Measurements from ENCODE around the gene SMC5. TPM values are rescaled to one million over a fixed set of nuclear protein-coding genes. Genes with fewer than 3 reads are reported as not detected.

Gene SMC5
- total RNA-seq, 2 donors from 2014 or later: 32.6 to 47.1 TPM

- DNase-seq (ENCODE audit: low spot score) (no peak), ATAC-seq (no peak)
- H3K4me3 Mint-ChIP-seq: no peak overlapping the region
- H3K27me3 Mint-ChIP-seq: no peaks in the 10 kb centered on the region
- no peaks in the 10 kb centered on the region for H3K9me3 Mint-ChIP-seq
- H3K27ac Mint-ChIP-seq: no peak overlapping the region
- no peaks in the 10 kb centered on the region for H3K36me3 Mint-ChIP-seq
- H3K4me1 Mint-ChIP-seq (ENCODE audit: low read depth in 2 of 2): no peaks in the 10 kb centered on the region
Observed at GRCh38 chr9:70352356-70352755, 93.6 kb downstream of the SMC5 start.

GRCh38 chr9:70352802-70353201 lies 94.0 kb downstream of the SMC5 start:
- ATAC-seq (no peak), DNase-seq (ENCODE audit: low spot score) (no peak)
- no peak overlapping the region for H3K27ac Mint-ChIP-seq
- H3K36me3 Mint-ChIP-seq: no peaks in the 10 kb centered on the region
- no peaks in the 10 kb centered on the region for H3K9me3 Mint-ChIP-seq
- no peak overlapping the region for H3K4me3 Mint-ChIP-seq
- no peaks in the 10 kb centered on the region for H3K4me1 Mint-ChIP-seq (ENCODE audit: low read depth in 2 of 2)
- H3K27me3 Mint-ChIP-seq: no peaks in the 10 kb centered on the region

- Mint-ChIP-seq H3K27me3 (no peaks in the 10 kb centered on the region), H3K4me3 (no peak overlapping the region), H3K36me3 (no peaks in the 10 kb centered on the region), H3K27ac (no peak overlapping the region), H3K9me3 (no peaks in the 10 kb centered on the region), H3K4me1 (ENCODE audit: low read depth in 2 of 2) (no peaks in the 10 kb centered on the region)
- no peak for ATAC-seq
- DNase-seq (ENCODE audit: low spot score): no peak
Observed at GRCh38 chr9:70355801-70356200, 97.0 kb downstream of the SMC5 start.

- no peak overlapping the region for H3K27ac Mint-ChIP-seq
- no peaks in the 10 kb centered on the region for H3K4me1 Mint-ChIP-seq (ENCODE audit: low read depth in 2 of 2)
- DNase-seq (ENCODE audit: low spot score) (no peak), ATAC-seq (no peak)
- no peaks in the 10 kb centered on the region for H3K36me3 Mint-ChIP-seq
- H3K4me3 Mint-ChIP-seq: no peak overlapping the region
- no peaks in the 10 kb centered on the region for H3K27me3 Mint-ChIP-seq
- no peaks in the 10 kb centered on the region for H3K9me3 Mint-ChIP-seq
Observed at GRCh38 chr9:70362952-70363351, 104.2 kb downstream of the SMC5 start.

GRCh38 chr9:70363760-70364159 lies 105.0 kb downstream of the SMC5 start:
- ATAC-seq: no peak

GRCh38 chr9:70367305-70367930 lies 108.6 kb downstream of the SMC5 start:
- H3K36me3 Mint-ChIP-seq: no peaks in the 10 kb centered on the region
- no peak for ATAC-seq

More at GRCh38 chr9:70363760-70364159, 105.0 kb downstream of the SMC5 start:
- DNase-seq (ENCODE audit: low spot score): no peak
- H3K27ac Mint-ChIP-seq: no peak overlapping the region
- no peaks in the 10 kb centered on the region for H3K36me3 Mint-ChIP-seq
- H3K9me3 Mint-ChIP-seq: no peaks in the 10 kb centered on the region
- H3K4me1 Mint-ChIP-seq (ENCODE audit: low read depth in 2 of 2): no peaks in the 10 kb centered on the region
- H3K4me3 Mint-ChIP-seq: no peak overlapping the region
- no peaks in the 10 kb centered on the region for H3K27me3 Mint-ChIP-seq

GRCh38 chr9:70374962-70375618 lies 116.3 kb downstream of the SMC5 start:
- peaks cover 0 to 2% of the 10 kb centered on the region in 2 donors for H3K27me3 Mint-ChIP-seq
- no peak for ATAC-seq

More at GRCh38 chr9:70367305-70367930, 108.6 kb downstream of the SMC5 start:
- H3K4me3 Mint-ChIP-seq: no peak overlapping the region
- peaks cover 0 to under 1% of the 10 kb centered on the region in 2 donors for H3K4me1 Mint-ChIP-seq (ENCODE audit: low read depth in 2 of 2)
- no peak for DNase-seq (ENCODE audit: low spot score)
- no peak overlapping the region for H3K27ac Mint-ChIP-seq
- H3K27me3 Mint-ChIP-seq: no peaks in the 10 kb centered on the region
- H3K9me3 Mint-ChIP-seq: no peaks in the 10 kb centered on the region

GRCh38 chr9:70382046-70382708 lies 123.4 kb downstream of the SMC5 start:
- DNase-seq (ENCODE audit: low spot score) (no peak), ATAC-seq (no peak)
- Mint-ChIP-seq H3K4me1 (ENCODE audit: low read depth in 2 of 2) (peaks cover 0 to 10% of the 10 kb centered on the region in 2 donors), H3K27me3 (no peaks in the 10 kb centered on the region), H3K27ac (no peak overlapping the region), H3K4me3 (no peak overlapping the region), H3K9me3 (no peaks in the 10 kb centered on the region), H3K36me3 (peaks cover 4% of the 10 kb centered on the region)

More at GRCh38 chr9:70374962-70375618, 116.3 kb downstream of the SMC5 start:
- no peaks in the 10 kb centered on the region for H3K36me3 Mint-ChIP-seq
- DNase-seq (ENCODE audit: low spot score): no peak
- H3K4me1 Mint-ChIP-seq (ENCODE audit: low read depth in 2 of 2): peaks cover 0 to 3% of the 10 kb centered on the region in 2 donors
- H3K4me3 Mint-ChIP-seq: no peak overlapping the region
- H3K9me3 Mint-ChIP-seq: no peaks in the 10 kb centered on the region
- H3K27ac Mint-ChIP-seq: no peak overlapping the region

- DNase-seq (ENCODE audit: low spot score) (no peak), ATAC-seq (no peak)
- peaks cover 4% of the 10 kb centered on the region for H3K36me3 Mint-ChIP-seq
- peak overlapping the region in 1 of 2 donors; percentile 22 for H3K27ac Mint-ChIP-seq
- no peaks in the 10 kb centered on the region for H3K9me3 Mint-ChIP-seq
- H3K4me1 Mint-ChIP-seq (ENCODE audit: low read depth in 2 of 2): peaks cover 0 to 10% of the 10 kb centered on the region in 2 donors
- no peaks in the 10 kb centered on the region for H3K27me3 Mint-ChIP-seq
- H3K4me3 Mint-ChIP-seq: no peak overlapping the region
Observed at GRCh38 chr9:70382709-70383605, 124.2 kb downstream of the SMC5 start.

GRCh38 chr9:70385426-70385825 lies 126.6 kb downstream of the SMC5 start:
- H3K4me3 Mint-ChIP-seq: no peak overlapping the region
- no peak overlapping the region for H3K27ac Mint-ChIP-seq
- H3K4me1 Mint-ChIP-seq (ENCODE audit: low read depth in 2 of 2): peaks cover 12 to 24% of the 10 kb centered on the region in 2 donors
- no peak for ATAC-seq
- H3K36me3 Mint-ChIP-seq: peaks cover 4% of the 10 kb centered on the region
- H3K27me3 Mint-ChIP-seq: no peaks in the 10 kb centered on the region
- no peaks in the 10 kb centered on the region for H3K9me3 Mint-ChIP-seq
- DNase-seq (ENCODE audit: low spot score): no peak

GRCh38 chr9:70387663-70388062 lies 128.9 kb downstream of the SMC5 start:
- Mint-ChIP-seq H3K9me3 (no peaks in the 10 kb centered on the region), H3K4me1 (ENCODE audit: low read depth in 2 of 2) (peaks cover 33 to 38% of the 10 kb centered on the region in 2 donors), H3K27me3 (no peaks in the 10 kb centered on the region), H3K36me3 (peaks cover 4% of the 10 kb centered on the region), H3K4me3 (no peak overlapping the region), H3K27ac (no peak overlapping the region)
- ATAC-seq: no peak
- DNase-seq (ENCODE audit: low spot score): no peak

GRCh38 chr9:70389188-70389587 lies 130.4 kb downstream of the SMC5 start:
- ATAC-seq (no peak), DNase-seq (ENCODE audit: low spot score) (no peak)
- Mint-ChIP-seq H3K4me3 (no peak overlapping the region), H3K27me3 (no peaks in the 10 kb centered on the region), H3K4me1 (ENCODE audit: low read depth in 2 of 2) (peaks cover 33 to 43% of the 10 kb centered on the region in 2 donors), H3K9me3 (no peaks in the 10 kb centered on the region), H3K27ac (peak overlapping the region in 1 of 2 donors; percentile 41), H3K36me3 (peaks cover 4% of the 10 kb centered on the region)

- no peaks in the 10 kb centered on the region for H3K9me3 Mint-ChIP-seq
- no peak overlapping the region for H3K4me3 Mint-ChIP-seq
- H3K27me3 Mint-ChIP-seq: no peaks in the 10 kb centered on the region
- H3K4me1 Mint-ChIP-seq (ENCODE audit: low read depth in 2 of 2): peaks cover 33 to 43% of the 10 kb centered on the region in 2 donors
- H3K27ac Mint-ChIP-seq: peak overlapping the region in 1 of 2 donors; percentile 41
- no peak for ATAC-seq
- peaks cover 4% of the 10 kb centered on the region for H3K36me3 Mint-ChIP-seq
- DNase-seq (ENCODE audit: low spot score): no peak
Observed at GRCh38 chr9:70389621-70390266, 131.0 kb downstream of the SMC5 start.
